ENCODE results near the gene RP9.

GRCh38 chr7:33055158-33055557 lies 54.0 kb downstream of the RP9 start:
- TF ChIP-seq CTCF (IDR thresholded peaks at IDR 0.05): no peak
- TF ChIP-seq POLR2A (IDR thresholded peaks at IDR 0.05): no peak

Measured in lower leg skin (tissue), 3 donors.